Parathyroid adenoma (tissue), 2 donors: ENCODE data around the gene CYP46A1.

Experiments
- H2AFZ ChIP-seq: fragments of 300-600 bp; sonication (generic); one replicate; pipeline ENCODE4 v1.7.0; 2017; ENCODE audit warnings: antibody characterized with exemption, mild to moderate bottlenecking
- H3K27ac ChIP-seq: fragments of 300-600 bp; sonication (generic); one replicate; pipeline ENCODE4 v1.7.0; 2017
- H3K27me3 ChIP-seq: fragments of 300-600 bp; sonication (generic); one replicate; pipeline ENCODE4 v1.7.0; 2017; ENCODE audit warnings: low read length; ENCODE audit not compliant: control insufficient read depth, insufficient read depth
- H3K36me3 ChIP-seq: fragments of 300-600 bp; sonication (generic); one replicate; pipeline ENCODE4 v1.7.0; 2017; ENCODE audit warnings: low read length; ENCODE audit not compliant: control insufficient read depth, insufficient read depth
- H3K4me1 ChIP-seq: fragments of 300-600 bp; sonication (generic); one replicate; pipeline ENCODE4 v1.7.0; 2017; ENCODE audit warnings: control low read depth
- H3K4me2 ChIP-seq: fragments of 300-600 bp; sonication (generic); one replicate; pipeline ENCODE4 v1.7.0; 2017; ENCODE audit warnings: low read length
- H3K4me3 ChIP-seq: fragments of 300-600 bp; sonication (generic); one replicate; pipeline ENCODE4 v1.7.0; 2017; ENCODE audit warnings: low read depth, low read length
- H3K79me2 ChIP-seq: fragments of 300-600 bp; sonication (generic); one replicate; pipeline ENCODE4 v1.7.0; 2017; ENCODE audit warnings: control low read depth
- H3K9ac ChIP-seq: fragments of 300-600 bp; sonication (generic); one replicate; pipeline ENCODE4 v1.7.0; 2017; ENCODE audit warnings: mild to moderate bottlenecking
- H3K9me3 ChIP-seq: fragments of 300-600 bp; sonication (generic); one replicate; pipeline ENCODE4 v1.7.0; 2017; ENCODE audit warnings: low read length; ENCODE audit not compliant: control insufficient read depth
- TF ChIP-seq, protein P1 (sequence below): fragments of 300-600 bp; sonication (generic); IDR thresholded peaks from one replicate; pipeline ENCODE4 v1.7.0; 2017; ENCODE audit warnings: antibody characterized with exemption, mild to moderate bottlenecking
- donor health status: primary hyperparathyroidism.

CYP46A1 gene

DNA sequence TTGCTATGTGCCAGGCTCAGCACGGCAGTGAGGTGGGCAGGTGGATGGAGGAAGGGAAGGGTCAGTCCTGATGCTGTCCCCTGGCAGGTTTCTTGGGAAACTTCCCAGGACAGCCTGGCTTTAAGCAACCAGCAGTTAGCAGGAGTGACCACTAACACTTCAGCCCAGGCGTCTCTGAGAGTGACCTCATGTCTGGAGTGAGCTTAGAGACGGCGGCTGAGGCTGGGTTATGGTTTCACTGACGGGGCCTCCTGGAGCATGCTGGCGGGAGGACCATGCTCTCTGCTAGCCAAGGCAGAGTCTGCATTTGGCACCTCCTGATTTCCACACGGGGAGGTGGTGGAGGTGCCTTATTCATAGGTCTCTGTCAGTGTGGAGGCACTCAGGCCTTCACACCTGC lies 36.7 kb upstream of the CYP46A1 start:
- no peak overlapping the region for H3K9ac ChIP-seq
- H3K27me3 ChIP-seq: no peaks in the 10 kb centered on the region
- no peak overlapping the region for H3K27ac ChIP-seq
- H2AFZ ChIP-seq: no peak overlapping the region
- H3K4me2 ChIP-seq: no peak overlapping the region
- no peaks in the 10 kb centered on the region for H3K9me3 ChIP-seq
- TF ChIP-seq, protein P1, sequence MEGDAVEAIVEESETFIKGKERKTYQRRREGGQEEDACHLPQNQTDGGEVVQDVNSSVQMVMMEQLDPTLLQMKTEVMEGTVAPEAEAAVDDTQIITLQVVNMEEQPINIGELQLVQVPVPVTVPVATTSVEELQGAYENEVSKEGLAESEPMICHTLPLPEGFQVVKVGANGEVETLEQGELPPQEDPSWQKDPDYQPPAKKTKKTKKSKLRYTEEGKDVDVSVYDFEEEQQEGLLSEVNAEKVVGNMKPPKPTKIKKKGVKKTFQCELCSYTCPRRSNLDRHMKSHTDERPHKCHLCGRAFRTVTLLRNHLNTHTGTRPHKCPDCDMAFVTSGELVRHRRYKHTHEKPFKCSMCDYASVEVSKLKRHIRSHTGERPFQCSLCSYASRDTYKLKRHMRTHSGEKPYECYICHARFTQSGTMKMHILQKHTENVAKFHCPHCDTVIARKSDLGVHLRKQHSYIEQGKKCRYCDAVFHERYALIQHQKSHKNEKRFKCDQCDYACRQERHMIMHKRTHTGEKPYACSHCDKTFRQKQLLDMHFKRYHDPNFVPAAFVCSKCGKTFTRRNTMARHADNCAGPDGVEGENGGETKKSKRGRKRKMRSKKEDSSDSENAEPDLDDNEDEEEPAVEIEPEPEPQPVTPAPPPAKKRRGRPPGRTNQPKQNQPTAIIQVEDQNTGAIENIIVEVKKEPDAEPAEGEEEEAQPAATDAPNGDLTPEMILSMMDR: no peak
- H3K4me1 ChIP-seq: no peaks in the 10 kb centered on the region
- no peaks in the 10 kb centered on the region for H3K36me3 ChIP-seq
- H3K79me2 ChIP-seq: no peaks in the 10 kb centered on the region
- no peak overlapping the region for H3K4me3 ChIP-seq

DNA sequence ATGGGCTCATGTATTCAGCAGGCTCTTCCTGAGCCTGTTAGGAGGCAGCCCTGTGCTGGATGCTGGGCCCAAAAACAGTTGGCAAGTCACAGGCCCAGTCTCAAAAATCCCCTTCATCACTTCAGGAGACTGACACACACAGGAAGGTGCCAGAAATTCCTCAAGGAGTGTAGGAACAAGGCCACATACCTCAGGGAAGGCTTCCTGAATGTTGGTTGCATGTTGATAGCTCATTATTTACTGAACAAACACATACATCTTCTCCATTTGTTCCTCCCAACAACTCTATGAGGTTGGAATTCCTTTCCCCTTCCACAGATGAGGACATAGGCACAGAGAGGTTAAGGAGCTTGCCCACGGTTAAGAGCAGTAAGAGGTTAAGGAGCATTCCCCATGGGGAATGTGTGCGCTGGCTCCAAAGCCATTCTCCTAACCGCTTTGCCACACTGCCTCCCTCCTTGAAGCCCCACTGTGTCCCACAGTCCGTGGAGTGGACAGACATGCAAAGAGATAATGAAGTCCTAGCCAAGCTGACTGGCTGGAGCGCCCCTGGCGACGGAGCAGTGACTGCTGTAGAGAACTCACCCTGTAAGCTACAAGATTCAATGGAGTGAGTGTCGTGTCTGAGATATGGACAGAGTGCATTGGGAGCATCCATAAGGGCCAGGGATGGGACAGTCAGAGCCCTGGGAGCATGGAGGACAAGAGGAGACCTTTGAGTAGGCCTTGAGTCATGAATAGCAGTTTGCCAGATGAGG lies 35.9 kb upstream of the CYP46A1 start:
- Histone ChIP-seq H3K36me3 (no peaks in the 10 kb centered on the region), H3K27ac (no peak overlapping the region), H2AFZ (no peak overlapping the region), H3K4me3 (no peak overlapping the region), H3K9ac (no peak overlapping the region), H3K4me1 (no peaks in the 10 kb centered on the region), H3K27me3 (no peaks in the 10 kb centered on the region), H3K79me2 (no peaks in the 10 kb centered on the region), H3K4me2 (no peak overlapping the region), H3K9me3 (no peaks in the 10 kb centered on the region)
- TF ChIP-seq, protein P1: no peak

DNA sequence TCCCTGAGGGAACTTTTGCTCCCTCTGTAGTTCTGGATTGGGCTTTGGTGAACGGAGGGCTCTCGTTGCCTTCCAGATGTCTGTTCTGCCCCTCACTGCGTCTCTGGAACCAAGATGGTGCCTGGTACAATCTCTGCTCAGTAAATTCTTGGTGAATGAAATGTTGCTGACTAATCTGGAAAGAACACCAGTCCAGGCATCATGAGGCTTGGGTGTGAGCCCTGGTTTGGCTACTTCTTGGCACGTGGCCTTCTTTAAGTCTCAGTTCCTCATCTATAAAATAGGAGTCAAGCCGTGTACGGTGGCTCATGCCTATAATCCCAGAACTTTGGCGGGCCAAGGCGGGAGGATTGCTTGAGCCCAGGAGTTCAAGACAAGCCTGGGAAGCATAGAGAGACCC lies 34.9 kb upstream of the CYP46A1 start:
- Histone ChIP-seq H3K4me1 (no peaks in the 10 kb centered on the region), H3K4me2 (no peak overlapping the region), H3K36me3 (no peaks in the 10 kb centered on the region), H3K4me3 (no peak overlapping the region), H2AFZ (no peak overlapping the region), H3K27ac (no peak overlapping the region), H3K9ac (no peak overlapping the region), H3K27me3 (no peaks in the 10 kb centered on the region), H3K9me3 (no peaks in the 10 kb centered on the region), H3K79me2 (no peaks in the 10 kb centered on the region)
- TF ChIP-seq, protein P1: no peak

DNA sequence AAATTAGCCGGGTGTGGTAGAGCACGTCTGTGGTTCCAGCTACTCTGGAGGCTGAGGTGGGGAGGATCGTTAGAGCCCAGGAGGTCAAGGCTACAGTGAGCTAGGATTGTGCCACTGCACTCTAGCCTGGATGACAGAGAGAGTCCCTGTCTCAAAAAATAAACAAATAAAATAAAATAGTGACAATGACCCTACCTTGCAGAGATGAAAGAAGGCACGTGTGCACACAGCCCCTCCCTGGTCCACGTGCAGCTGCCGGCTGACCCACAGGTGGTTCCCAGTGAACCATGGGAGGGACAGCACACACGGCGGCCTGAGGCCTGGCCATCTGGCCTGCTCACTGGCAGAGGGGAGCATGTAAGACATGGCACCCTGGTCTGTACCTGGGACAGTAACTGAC lies 34.5 kb upstream of the CYP46A1 start:
- H3K4me1 ChIP-seq: no peaks in the 10 kb centered on the region
- H3K36me3 ChIP-seq: no peaks in the 10 kb centered on the region
- no peak overlapping the region for H3K4me2 ChIP-seq
- H2AFZ ChIP-seq: no peak overlapping the region
- no peak overlapping the region for H3K4me3 ChIP-seq
- H3K27me3 ChIP-seq: no peaks in the 10 kb centered on the region
- no peak overlapping the region for H3K9ac ChIP-seq
- no peaks in the 10 kb centered on the region for H3K79me2 ChIP-seq
- TF ChIP-seq, protein P1: no peak
- H3K9me3 ChIP-seq: no peaks in the 10 kb centered on the region
- H3K27ac ChIP-seq: no peak overlapping the region

DNA sequence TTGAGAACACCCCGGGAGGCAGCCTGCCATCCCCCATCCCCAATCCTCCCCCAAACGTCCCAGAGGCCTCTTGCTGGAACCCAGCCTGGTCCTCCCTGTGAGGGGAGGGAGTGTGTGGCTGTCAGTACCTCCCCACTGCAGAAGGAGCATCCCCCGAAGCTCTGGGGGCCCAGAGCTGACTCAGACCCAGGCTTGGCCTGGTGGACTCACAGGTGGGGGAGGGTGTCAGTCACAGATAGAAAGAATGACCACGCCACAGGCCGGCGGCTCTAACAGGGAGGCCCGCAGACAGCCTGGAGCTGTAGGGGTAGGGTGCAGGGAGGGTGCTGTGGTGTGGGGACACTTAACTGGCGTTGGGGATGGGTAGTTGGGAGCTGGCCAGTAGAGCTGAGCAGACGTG lies 33.9 kb upstream of the CYP46A1 start:
- no peaks in the 10 kb centered on the region for H3K27me3 ChIP-seq
- H3K79me2 ChIP-seq: no peaks in the 10 kb centered on the region
- no peak overlapping the region for H3K4me3 ChIP-seq
- no peak overlapping the region for H2AFZ ChIP-seq
- no peak overlapping the region for H3K9ac ChIP-seq
- TF ChIP-seq, protein P1: no peak
- H3K9me3 ChIP-seq: no peaks in the 10 kb centered on the region
- no peaks in the 10 kb centered on the region for H3K36me3 ChIP-seq
- H3K4me2 ChIP-seq: no peak overlapping the region
- no peaks in the 10 kb centered on the region for H3K4me1 ChIP-seq
- no peak overlapping the region for H3K27ac ChIP-seq
